Measurements from ENCODE around the gene CASP10. TPM values are rescaled to one million over a fixed set of nuclear protein-coding genes. Genes with fewer than 3 reads are reported as not detected.
A peak's percentile ranks its signal among the peaks of the same experiment; 100 is the strongest.
"Not testable (repeated sequence)": the region's sequence is repeated elsewhere in the genome, so short reads cannot be mapped to it uniquely, and the experiment has no call there.

The CASP10 gene
- total and polyA plus RNA-seq, 2 experiments from 2014 or later = 1.6 to 11.0 TPM

DNA sequence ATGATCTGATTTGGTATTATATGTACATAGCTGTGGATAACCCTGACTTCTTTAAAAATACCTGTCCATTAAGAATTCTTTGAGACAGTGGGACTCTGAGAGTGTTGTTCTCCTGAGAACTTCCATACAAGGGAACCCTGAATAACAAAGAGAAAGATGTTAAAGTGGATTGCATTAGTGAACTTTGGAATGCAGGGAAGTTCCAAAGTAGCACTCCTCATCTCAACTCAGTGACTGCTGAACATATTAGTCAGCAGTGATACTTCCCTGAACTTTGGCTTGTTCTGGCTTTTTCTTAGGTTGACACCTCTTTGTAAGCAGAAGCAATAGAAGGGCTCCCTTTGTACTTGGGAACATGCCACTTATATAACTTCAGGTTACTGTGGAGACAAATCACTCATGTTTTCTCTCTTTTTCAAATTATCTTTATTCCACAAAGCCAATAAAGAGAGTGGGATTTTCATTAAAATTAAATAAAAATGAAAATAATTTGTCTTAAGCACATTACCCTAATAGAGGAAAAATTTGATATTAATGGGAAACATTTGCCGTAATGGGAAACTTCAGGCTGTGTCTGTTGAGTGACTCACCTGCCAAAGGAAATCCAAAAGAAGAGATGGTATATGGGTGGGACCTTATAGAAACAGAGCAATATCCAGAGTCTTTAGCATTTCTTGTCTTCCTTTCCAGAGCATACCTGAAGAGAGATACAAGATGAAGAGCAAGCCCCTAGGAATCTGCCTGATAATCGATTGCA lies 33.7 kb upstream of the CASP10 start:
- Histone ChIP-seq H2AFZ (no peak overlapping the region), H3K27me3 (no peaks in the 10 kb centered on the region), H3K9me3 (ENCODE audit: low read depth) (no peaks in the 10 kb centered on the region), H3K9me2 (replicated peaks; ENCODE audit: insufficient read depth) (no peaks in the 10 kb centered on the region), H3K4me1 (ENCODE audit: insufficient read depth) (peaks cover 30% of the 10 kb centered on the region), H3K4me2 (peak overlapping the region; percentile 39), H3K4me3 (no peak overlapping the region), H3K27ac (peak overlapping the region; percentile 92), H3K36me3 (replicated peaks; ENCODE audit: insufficient read depth, low read depth) (no peaks in the 10 kb centered on the region), H3K79me2 (peaks cover 12% of the 10 kb centered on the region), H4K20me1 (ENCODE audit: insufficient read depth, poor library complexity, severe bottlenecking) (no peaks in the 10 kb centered on the region)
- peak; percentile 72 for DNase-seq (ENCODE audit: low spot score)
- no peak for TF ChIP-seq EZH2 (IDR thresholded peaks at IDR 0.05; ENCODE audit: borderline replicate concordance)
- TF ChIP-seq, protein P1, sequence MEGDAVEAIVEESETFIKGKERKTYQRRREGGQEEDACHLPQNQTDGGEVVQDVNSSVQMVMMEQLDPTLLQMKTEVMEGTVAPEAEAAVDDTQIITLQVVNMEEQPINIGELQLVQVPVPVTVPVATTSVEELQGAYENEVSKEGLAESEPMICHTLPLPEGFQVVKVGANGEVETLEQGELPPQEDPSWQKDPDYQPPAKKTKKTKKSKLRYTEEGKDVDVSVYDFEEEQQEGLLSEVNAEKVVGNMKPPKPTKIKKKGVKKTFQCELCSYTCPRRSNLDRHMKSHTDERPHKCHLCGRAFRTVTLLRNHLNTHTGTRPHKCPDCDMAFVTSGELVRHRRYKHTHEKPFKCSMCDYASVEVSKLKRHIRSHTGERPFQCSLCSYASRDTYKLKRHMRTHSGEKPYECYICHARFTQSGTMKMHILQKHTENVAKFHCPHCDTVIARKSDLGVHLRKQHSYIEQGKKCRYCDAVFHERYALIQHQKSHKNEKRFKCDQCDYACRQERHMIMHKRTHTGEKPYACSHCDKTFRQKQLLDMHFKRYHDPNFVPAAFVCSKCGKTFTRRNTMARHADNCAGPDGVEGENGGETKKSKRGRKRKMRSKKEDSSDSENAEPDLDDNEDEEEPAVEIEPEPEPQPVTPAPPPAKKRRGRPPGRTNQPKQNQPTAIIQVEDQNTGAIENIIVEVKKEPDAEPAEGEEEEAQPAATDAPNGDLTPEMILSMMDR (IDR thresholded peaks at IDR 0.05; ENCODE audit: poor library complexity) = no peak
- no peak for TF ChIP-seq EZH2phosphoT487 (IDR thresholded peaks at IDR 0.05; ENCODE audit: low read depth, severe bottlenecking, unreplicated experiment)
- WGBS (ENCODE audit: low lambda C conversion rate, missing lambda C conversion rate) = 94% methylated on average over 2 of the region's 2 CpGs

DNA sequence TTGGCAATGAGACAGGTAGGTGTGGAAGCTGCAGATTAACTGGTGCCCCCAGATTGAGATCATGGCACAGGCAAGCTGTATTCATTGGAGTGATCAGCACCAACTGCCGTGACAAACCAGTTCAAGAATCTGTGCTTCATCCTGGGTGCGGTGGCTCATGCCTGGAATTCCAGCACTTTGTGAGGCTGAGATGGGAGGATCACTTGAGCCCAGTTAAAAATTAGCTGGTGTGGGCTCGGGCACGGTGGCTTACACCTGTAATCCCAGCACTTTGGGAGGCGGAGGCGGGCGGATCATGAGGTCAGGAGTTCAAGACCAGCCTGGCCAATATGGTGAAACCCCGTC lies 33.1 kb upstream of the CASP10 start:
- not testable (repeated sequence) for H4K20me1 ChIP-seq (ENCODE audit: insufficient read depth, poor library complexity, severe bottlenecking); H3K9me2 ChIP-seq (replicated peaks; ENCODE audit: insufficient read depth); H3K36me3 ChIP-seq (replicated peaks; ENCODE audit: insufficient read depth, low read depth); H3K4me3 ChIP-seq; H3K27me3 ChIP-seq; H3K9me3 ChIP-seq (ENCODE audit: low read depth); H2AFZ ChIP-seq; DNase-seq (ENCODE audit: low spot score)
- peak overlapping the region; percentile 92 for H3K27ac ChIP-seq
- H3K79me2 ChIP-seq = peaks cover 16% of the 10 kb centered on the region
- H3K4me2 ChIP-seq = peak overlapping the region; percentile 23
- 74% methylated on average over 8 of the region's 8 CpGs for whole genome bisulfite sequencing (ENCODE audit: low lambda C conversion rate, missing lambda C conversion rate)
- H3K4me1 ChIP-seq (ENCODE audit: insufficient read depth) = peaks cover 29% of the 10 kb centered on the region

DNA sequence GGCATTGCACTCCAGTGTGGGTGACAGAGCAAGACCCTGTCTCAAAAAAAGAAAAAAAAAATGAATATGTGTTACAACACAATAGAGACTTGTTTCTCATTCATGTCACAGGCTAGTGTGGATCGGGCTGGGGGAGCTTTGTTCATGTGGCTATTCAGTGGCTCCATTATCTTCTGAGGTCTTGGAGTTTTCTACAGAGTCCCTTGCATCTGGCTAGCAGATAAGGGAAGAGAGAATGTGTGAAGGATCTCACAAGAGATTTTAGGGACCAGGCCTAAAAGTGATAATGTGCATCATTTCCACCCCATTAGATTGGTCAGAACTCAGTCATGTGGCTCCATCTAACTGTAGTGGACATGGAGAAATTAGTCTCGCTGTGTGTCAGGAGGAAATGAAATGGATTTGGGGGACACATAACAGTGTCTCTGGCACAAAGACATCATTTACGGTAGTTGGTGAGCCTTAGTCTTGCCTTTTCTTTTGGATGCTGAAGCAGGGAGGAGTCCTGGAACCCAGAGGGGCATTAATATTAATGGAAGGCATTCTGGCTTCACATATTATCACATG lies 32.4 kb upstream of the CASP10 start:
- H3K9me3 ChIP-seq (ENCODE audit: low read depth) = no peaks in the 10 kb centered on the region
- no peaks in the 10 kb centered on the region for H3K36me3 ChIP-seq (replicated peaks; ENCODE audit: insufficient read depth, low read depth)
- H3K4me2 ChIP-seq = no peak overlapping the region
- H3K79me2 ChIP-seq = peaks cover 18% of the 10 kb centered on the region
- no peak overlapping the region for H2AFZ ChIP-seq
- no peaks in the 10 kb centered on the region for H4K20me1 ChIP-seq (ENCODE audit: insufficient read depth, poor library complexity, severe bottlenecking)
- DNase-seq (ENCODE audit: low spot score) = no peak
- TF ChIP-seq, protein P1 (IDR thresholded peaks at IDR 0.05; ENCODE audit: poor library complexity) = no peak
- no peak for TF ChIP-seq EZH2phosphoT487 (IDR thresholded peaks at IDR 0.05; ENCODE audit: low read depth, severe bottlenecking, unreplicated experiment)
- TF ChIP-seq EZH2 (IDR thresholded peaks at IDR 0.05; ENCODE audit: borderline replicate concordance) = no peak
- peak overlapping the region; percentile 92 for H3K27ac ChIP-seq
- WGBS (ENCODE audit: low lambda C conversion rate, missing lambda C conversion rate) = 91% methylated on average over 3 of the region's 3 CpGs
- no peaks in the 10 kb centered on the region for H3K27me3 ChIP-seq
- no peaks in the 10 kb centered on the region for H3K9me2 ChIP-seq (replicated peaks; ENCODE audit: insufficient read depth)
- no peak overlapping the region for H3K4me3 ChIP-seq
- H3K4me1 ChIP-seq (ENCODE audit: insufficient read depth) = peaks cover 24% of the 10 kb centered on the region

DNA sequence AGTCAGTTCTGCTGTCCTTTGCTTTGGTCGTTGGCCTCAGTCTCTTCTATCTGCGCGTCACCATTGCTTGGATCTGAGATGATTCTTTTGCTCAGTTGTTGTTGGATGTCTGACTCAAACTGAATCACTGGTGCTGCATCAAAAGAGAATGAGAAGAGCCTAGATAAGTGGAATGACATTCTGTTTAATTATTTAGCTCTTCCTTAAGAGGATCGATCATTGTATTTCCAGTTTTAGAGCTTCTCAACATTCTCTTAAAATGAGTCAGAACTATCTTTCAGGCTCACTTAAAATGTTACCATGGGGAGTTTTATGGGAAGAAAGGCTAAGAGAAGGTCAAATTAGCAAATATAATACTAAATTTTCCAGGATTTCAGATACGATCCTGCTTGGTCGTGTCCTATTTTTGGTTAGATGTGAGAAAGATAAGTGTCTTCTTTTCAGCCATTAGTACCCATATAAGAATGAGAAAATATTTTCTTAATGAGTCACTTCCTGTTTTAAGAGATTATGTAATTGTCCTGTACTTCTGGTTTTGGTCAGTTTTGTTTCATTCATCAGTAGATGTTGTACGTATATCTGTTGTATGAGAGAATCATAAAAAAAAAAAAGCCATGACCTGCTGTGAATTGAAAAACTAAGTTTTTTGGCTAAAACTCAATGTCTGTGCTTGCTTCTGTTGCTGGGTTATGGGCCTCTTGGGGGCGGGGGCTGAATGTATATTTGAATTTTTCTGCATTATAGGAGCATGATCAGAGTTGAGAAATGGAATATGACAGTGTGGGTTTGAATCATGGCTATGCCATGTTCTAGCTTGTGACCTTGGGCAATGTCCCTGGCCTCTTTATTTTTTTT lies 31.6 kb upstream of the CASP10 start:
- TF ChIP-seq EZH2phosphoT487 (IDR thresholded peaks at IDR 0.05; ENCODE audit: low read depth, severe bottlenecking, unreplicated experiment) = no peak
- TF ChIP-seq, protein P1 (IDR thresholded peaks at IDR 0.05; ENCODE audit: poor library complexity) = no peak
- no peak for TF ChIP-seq EZH2 (IDR thresholded peaks at IDR 0.05; ENCODE audit: borderline replicate concordance)
- no peak for DNase-seq (ENCODE audit: low spot score)
- Histone ChIP-seq H3K4me2 (no peak overlapping the region), H2AFZ (no peak overlapping the region), H3K9me3 (ENCODE audit: low read depth) (no peaks in the 10 kb centered on the region), H3K27me3 (no peaks in the 10 kb centered on the region), H3K9me2 (replicated peaks; ENCODE audit: insufficient read depth) (no peaks in the 10 kb centered on the region), H3K4me1 (ENCODE audit: insufficient read depth) (peaks cover 24% of the 10 kb centered on the region), H3K27ac (peak overlapping the region; percentile 92), H4K20me1 (ENCODE audit: insufficient read depth, poor library complexity, severe bottlenecking) (no peaks in the 10 kb centered on the region), H3K4me3 (no peak overlapping the region), H3K79me2 (peaks cover 18% of the 10 kb centered on the region), H3K36me3 (replicated peaks; ENCODE audit: insufficient read depth, low read depth) (no peaks in the 10 kb centered on the region)
- 72% methylated on average over 8 of the region's 8 CpGs for WGBS (ENCODE audit: low lambda C conversion rate, missing lambda C conversion rate)
